IPS-20b (cell line): Measurements from ENCODE around the gene RASL10B.
A peak's percentile ranks its signal among the peaks of the same experiment; 100 is the strongest.

Source experiments
- H3K27ac ChIP-seq: one replicate; pipeline ENCODE4 v1.5.1; 2013; ENCODE audit warnings: low read length
- H3K27me3 ChIP-seq: 2 replicates; pipeline ENCODE4 v1.6.1; 2013; ENCODE audit warnings: mild to moderate bottlenecking, low read length, inconsistent platforms; ENCODE audit not compliant: insufficient read depth
- H3K36me3 ChIP-seq: 2 replicates; pipeline ENCODE4 v1.6.1; 2013; ENCODE audit warnings: low read depth, mild to moderate bottlenecking, inconsistent platforms, low read length, moderate library complexity; ENCODE audit not compliant: insufficient read depth
- H3K4me1 ChIP-seq: 2 replicates; pipeline ENCODE4 v1.6.1; 2013; ENCODE audit warnings: mild to moderate bottlenecking, control low read depth, inconsistent platforms, low read length, moderate library complexity; ENCODE audit not compliant: insufficient read depth
- H3K4me3 ChIP-seq: 2 replicates; pipeline ENCODE4 v1.5.1; 2013; ENCODE audit warnings: mild to moderate bottlenecking, low read length, inconsistent platforms
- H3K9ac ChIP-seq: 2 replicates; pipeline ENCODE4 v1.6.1; 2013; ENCODE audit warnings: low read depth, mild to moderate bottlenecking, inconsistent platforms, low read length, moderate library complexity
- H3K9me3 ChIP-seq: 2 replicates; pipeline ENCODE4 v1.6.1; 2013; ENCODE audit warnings: mild to moderate bottlenecking, low read depth, low read length, inconsistent platforms; ENCODE audit not compliant: insufficient read depth

RASL10B gene

GRCh38 chr17:35733366-35733765 is 1.9 kb downstream of the RASL10B start:
- peaks cover 30% of the 10 kb centered on the region for H3K4me1 ChIP-seq
- H3K27me3 ChIP-seq = peaks cover 25% of the 10 kb centered on the region
- no peaks in the 10 kb centered on the region for H3K9me3 ChIP-seq
- no peak overlapping the region for H3K27ac ChIP-seq
- H3K9ac ChIP-seq = no peak overlapping the region
- H3K4me3 ChIP-seq = no peak overlapping the region
- H3K36me3 ChIP-seq = no peaks in the 10 kb centered on the region

- H3K36me3 ChIP-seq = no peaks in the 10 kb centered on the region
- no peak overlapping the region for H3K27ac ChIP-seq
- peaks cover 21% of the 10 kb centered on the region for H3K4me1 ChIP-seq
- H3K9me3 ChIP-seq = no peaks in the 10 kb centered on the region
- H3K27me3 ChIP-seq = peaks cover 35% of the 10 kb centered on the region
- H3K4me3 ChIP-seq = no peak overlapping the region
- H3K9ac ChIP-seq = no peak overlapping the region
These were observed 3.0 kb downstream of the RASL10B start for GRCh38 chr17:35734396-35734795.

GRCh38 chr17:35735036-35735805 is 3.8 kb downstream of the RASL10B start:
- Histone ChIP-seq H3K4me3 (no peak overlapping the region), H3K9me3 (0 out of 2 replicates have a peak, but pooled peaks cover under 1% of the 10 kb centered on the region), H3K4me1 (peaks cover 15% of the 10 kb centered on the region), H3K36me3 (no peaks in the 10 kb centered on the region), H3K27ac (no peak overlapping the region), H3K27me3 (peaks cover 43% of the 10 kb centered on the region), H3K9ac (no peak overlapping the region)

- Histone ChIP-seq H3K9ac (no peak overlapping the region), H3K27me3 (peaks cover 44% of the 10 kb centered on the region), H3K9me3 (peaks cover 8% of the 10 kb centered on the region; the same call in 1 of the 2 replicates), H3K4me3 (no peak overlapping the region), H3K4me1 (peaks cover 7% of the 10 kb centered on the region), H3K27ac (no peak overlapping the region), H3K36me3 (no peaks in the 10 kb centered on the region)
These were observed 4.8 kb downstream of the RASL10B start for GRCh38 chr17:35736236-35736635.

GRCh38 chr17:35738519-35739133 is 7.2 kb downstream of the RASL10B start:
- Histone ChIP-seq H3K36me3 (no peaks in the 10 kb centered on the region), H3K4me3 (no peak overlapping the region), H3K4me1 (no peaks in the 10 kb centered on the region), H3K27me3 (peaks cover 59% of the 10 kb centered on the region), H3K27ac (no peak overlapping the region), H3K9ac (no peak overlapping the region), H3K9me3 (peaks cover 8% of the 10 kb centered on the region; the same call in 1 of the 2 replicates)

- H3K4me3 ChIP-seq = no peak overlapping the region
- H3K27me3 ChIP-seq = peaks cover 63% of the 10 kb centered on the region
- H3K27ac ChIP-seq = no peak overlapping the region
- no peaks in the 10 kb centered on the region for H3K36me3 ChIP-seq
- no peak overlapping the region for H3K9ac ChIP-seq
- H3K9me3 ChIP-seq = peaks cover 8% of the 10 kb centered on the region; the same call in 1 of the 2 replicates
- no peaks in the 10 kb centered on the region for H3K4me1 ChIP-seq
These were observed 8.8 kb downstream of the RASL10B start for GRCh38 chr17:35740216-35740615.

- H3K36me3 ChIP-seq = no peaks in the 10 kb centered on the region
- H3K27me3 ChIP-seq = peaks cover 63% of the 10 kb centered on the region
- peak overlapping the region; percentile 56 for H3K4me3 ChIP-seq
- peaks cover 8% of the 10 kb centered on the region; the same call in 1 of the 2 replicates for H3K9me3 ChIP-seq
- H3K4me1 ChIP-seq = no peaks in the 10 kb centered on the region
- no peak overlapping the region for H3K27ac ChIP-seq
- no peak overlapping the region; the same call in 1 of the 2 replicates for H3K9ac ChIP-seq
These were observed 9.8 kb downstream of the RASL10B start for GRCh38 chr17:35740997-35741931.

GRCh38 chr17:35742496-35742895 is 11.1 kb downstream of the RASL10B start:
- Histone ChIP-seq H3K27me3 (peaks cover 63% of the 10 kb centered on the region), H3K36me3 (no peaks in the 10 kb centered on the region)

GRCh38 chr17:35742896-35743477 is 11.5 kb downstream of the RASL10B start:
- Histone ChIP-seq H3K4me3 (no peak overlapping the region), H3K27ac (no peak overlapping the region), H3K9me3 (peaks cover 8% of the 10 kb centered on the region; the same call in 1 of the 2 replicates), H3K36me3 (no peaks in the 10 kb centered on the region), H3K4me1 (no peaks in the 10 kb centered on the region), H3K9ac (no peak overlapping the region), H3K27me3 (peaks cover 61% of the 10 kb centered on the region)

More at GRCh38 chr17:35742496-35742895, 11.1 kb downstream of the RASL10B start:
- Histone ChIP-seq H3K9me3 (peaks cover 8% of the 10 kb centered on the region; the same call in 1 of the 2 replicates), H3K27ac (no peak overlapping the region), H3K4me1 (no peaks in the 10 kb centered on the region), H3K4me3 (no peak overlapping the region), H3K9ac (no peak overlapping the region)

- H3K27ac ChIP-seq = no peak overlapping the region
- peaks cover 59% of the 10 kb centered on the region for H3K27me3 ChIP-seq
- peaks cover 8% of the 10 kb centered on the region; the same call in 1 of the 2 replicates for H3K9me3 ChIP-seq
- H3K9ac ChIP-seq = no peak overlapping the region
- no peaks in the 10 kb centered on the region for H3K36me3 ChIP-seq
- H3K4me1 ChIP-seq = no peaks in the 10 kb centered on the region
- no peak overlapping the region for H3K4me3 ChIP-seq
These were observed 12.3 kb downstream of the RASL10B start for GRCh38 chr17:35743626-35744328.
